Ovary (tissue), 9 donors: ENCODE results near the gene SPACA4. TPM values are rescaled to one million over a fixed set of nuclear protein-coding genes. Genes with fewer than 3 reads are reported as not detected.

Experiments used
- DNase-seq, 5 donors: peaks; one replicate each; pipeline ENCODE4 v3.0.0-alpha.2; 2019 to 2020
- H3K27ac ChIP-seq, 2 donors: fragments of 200-600 bp; one replicate each; pipeline versions ENCODE4 v1.5.1 to v1.8.0; 2019 to 2022
- H3K27me3 ChIP-seq: fragments of 200-600 bp; one replicate; pipeline ENCODE4 v1.8.0; 2022
- H3K36me3 ChIP-seq: fragments of 200-600 bp; sonication (generic); one replicate; pipeline ENCODE4 v1.5.1; 2019
- H3K4me1 ChIP-seq: one replicate; pipeline ENCODE4 v1.8.1; 2013; ENCODE audit warnings: mild to moderate bottlenecking, moderate library complexity; ENCODE audit not compliant: insufficient read depth
- H3K4me3 ChIP-seq: fragments of 200-600 bp; sonication (generic); one replicate; pipeline ENCODE4 v1.5.1; 2017
- H3K9me3 ChIP-seq, 2 donors: fragments of 200-600 bp in 1 of 2; sonication (generic) in 1 of 2; one replicate each; pipeline versions ENCODE4 v1.5.1 to v1.8.1; 2013 to 2019; ENCODE audit warnings: mild to moderate bottlenecking in 1 of 2, moderate library complexity in 1 of 2
- CTCF ChIP-seq, 3 donors: fragments of 450-650 bp in 2 of 3; fragments of 200-600 bp in 1 of 3; IDR thresholded peaks; one replicate each; pipeline versions ENCODE4 v1.5.1 to v1.8.0; 2016 to 2022; ENCODE audit warnings: antibody characterized with exemption in 3 of 3, mild to moderate bottlenecking in 1 of 3
- EP300 ChIP-seq: sonication (generic); formaldehyde crosslinking; IDR thresholded peaks from one replicate; pipeline ENCODE4 v1.6.1; 2017; ENCODE audit warnings: antibody characterized with exemption
- POLR2A ChIP-seq: fragments of 450-650 bp; IDR thresholded peaks from one replicate; pipeline ENCODE4 v1.6.1; 2017; ENCODE audit warnings: antibody characterized with exemption, mild to moderate bottlenecking, moderate library complexity
- WGBS, 3 donors: extraction: QIAGEN DNeasy Blood & Tissue Kit in 1 of 3; methylation state at CpG; one replicate each; pipeline versions ENCODE4 v1.1.5 to v1.1.7; 2013 to 2017; 5-methylcytosine and 5-hydroxymethylcytosine counted together
- intact Hi-C, 4 donors: fragments of 100-400 bp; cut with DNase I; formaldehyde crosslinking; loops; one replicate each; pipeline versions ENCODE4 v1.11.0 to v1.15.1; 2022 to 2023
- polyA plus RNA-seq, 2 donors: library from polyadenylated mRNA; stranded (reverse); fragments of 200-250 nt in 1 of 2; fragments of 350-450 nt in 1 of 2; fragmentation: Illumina TruSeq in 1 of 2; extraction: RNeasy Lipid Tissue Mini Kit (QIAGEN cat#74804) in 1 of 2; gene quantifications; one replicate each; pipeline ENCODE4 v1.2.3, GENCODE V29; 2013 to 2014
- total RNA-seq, 7 donors: library from RNA; depleted of rRNA in 2 of 7; stranded (reverse); fragments of >200 nt in 2 of 7; fragmentation: NEBNext Ultra II Directional in 3 of 7; extraction: Animal tissue kit (Norgen Biotek cat#: 25700) in 3 of 7; gene quantifications; one replicate each; pipeline versions ENCODE4 v1.1.0 to v1.2.4, GENCODE V29; 2016 to 2023
- donor health status: DM: no; HTN: no; CAD: no; lungs with moderate emphysema.
- donor health status: DM: no; HTN: no; CAD: no.
- donor health status: Bipolar disorder and iron deficiency.
- donor health status: DM: yes; HTN: yes; CAD: no.
- donor health status: DM: no; HTN: no; CAD: no.
- donor health status: DM: yes; HTN: yes; CAD: no.

Gene SPACA4
- total and polyA plus RNA-seq, 9 donors: not detected

- peaks cover 7% of the 10 kb centered on the region for H3K4me1 ChIP-seq
- no peaks in the 10 kb centered on the region for H3K9me3 ChIP-seq
- peak overlapping the region; percentile 89 to 93 for H3K27ac ChIP-seq
- WGBS, 3 donors: 71 to 73% (median 71%) methylated on average over 16 of the region's 16 CpGs
- no peak for TF ChIP-seq CTCF (IDR thresholded peaks at IDR 0.05)
- TF ChIP-seq EP300: no peak
- no peak for TF ChIP-seq POLR2A
- H3K27me3 ChIP-seq: no peaks in the 10 kb centered on the region
- intact Hi-C loops: no loop called here
- H3K36me3 ChIP-seq: no peaks in the 10 kb centered on the region
- peak in 4 of 5 donors; percentile 57 to 77 (median 70) for DNase-seq
- H3K4me3 ChIP-seq: no peak overlapping the region
Observed at GRCh38 chr19:48638831-48639381, 32.4 kb downstream of the SPACA4 start.

- no peaks in the 10 kb centered on the region for H3K9me3 ChIP-seq
- peak overlapping the region in 1 of 2 donors; percentile 89 for H3K27ac ChIP-seq
- H3K27me3 ChIP-seq: no peaks in the 10 kb centered on the region
- H3K4me3 ChIP-seq: no peak overlapping the region
- no peak for TF ChIP-seq CTCF (IDR thresholded peaks at IDR 0.05)
- peaks cover 8% of the 10 kb centered on the region for H3K4me1 ChIP-seq
- intact Hi-C loops: loop anchor here in 1 of 4 donors (10.0 kb wide), 1 partner anchor 75 kb away; the partner anchor contains the start of gene MAMSTR
- peak in 2 of 5 donors; percentile 52 to 60 for DNase-seq
- H3K36me3 ChIP-seq: no peaks in the 10 kb centered on the region
- 72 to 75% (median 73%) methylated on average over 33 of the region's 33 CpGs for WGBS, 3 donors
Observed at GRCh38 chr19:48639483-48640375, 33.2 kb downstream of the SPACA4 start.

GRCh38 chr19:48641850-48642249 lies 35.3 kb downstream of the SPACA4 start:
- H3K4me1 ChIP-seq: peaks cover 10% of the 10 kb centered on the region
- H3K9me3 ChIP-seq: no peaks in the 10 kb centered on the region
- H3K4me3 ChIP-seq: no peak overlapping the region
- 94 to 98% (median 97%) methylated on average over 2 of the region's 2 CpGs for WGBS, 3 donors
- H3K27me3 ChIP-seq: no peaks in the 10 kb centered on the region
- intact Hi-C loops: loop anchor here in 1 of 4 donors (10.0 kb wide), 1 partner anchor 73 kb away; the partner anchor contains the start of gene MAMSTR
- no peak for DNase-seq
- no peaks in the 10 kb centered on the region for H3K36me3 ChIP-seq
- TF ChIP-seq POLR2A (no peak), CTCF (IDR thresholded peaks at IDR 0.05) (no peak), EP300 (no peak)
- no peak overlapping the region for H3K27ac ChIP-seq

- TF ChIP-seq CTCF (IDR thresholded peaks at IDR 0.05) (no peak), EP300 (no peak), POLR2A (no peak)
- Histone ChIP-seq H3K9me3 (no peaks in the 10 kb centered on the region), H3K27me3 (no peaks in the 10 kb centered on the region), H3K4me1 (peaks cover 10% of the 10 kb centered on the region), H3K27ac (no peak overlapping the region), H3K36me3 (no peaks in the 10 kb centered on the region), H3K4me3 (no peak overlapping the region)
- intact Hi-C loops: loop anchor here in 1 of 4 donors (10.0 kb wide), 1 partner anchor 72 kb away; the partner anchor contains the start of gene MAMSTR
- WGBS, 3 donors: 90 to 96% (median 91%) methylated on average over 5 of the region's 5 CpGs
- no peak for DNase-seq
Observed at GRCh38 chr19:48642862-48643261, 36.3 kb downstream of the SPACA4 start.
